NB4 (cell line): ENCODE data around the gene TMEM44.

ENCODE experiments used
- POLR2A ChIP-seq: IDR thresholded peaks from 2 replicates; pipeline ENCODE4 v1.6.1; 2011; ENCODE audit warnings: mild to moderate bottlenecking; ENCODE audit not compliant: insufficient read length; ENCODE audit errors: extremely low read depth
- TF ChIP-seq, protein P1 (sequence below): IDR thresholded peaks from one replicate; pipeline ENCODE4 v1.5.1; 2012; ENCODE audit warnings: low read depth, low read length
- TF ChIP-seq, protein P2 (sequence below): IDR thresholded peaks from 2 replicates; pipeline ENCODE4 v1.6.1; 2011; ENCODE audit warnings: low read depth, low read length

DNA sequence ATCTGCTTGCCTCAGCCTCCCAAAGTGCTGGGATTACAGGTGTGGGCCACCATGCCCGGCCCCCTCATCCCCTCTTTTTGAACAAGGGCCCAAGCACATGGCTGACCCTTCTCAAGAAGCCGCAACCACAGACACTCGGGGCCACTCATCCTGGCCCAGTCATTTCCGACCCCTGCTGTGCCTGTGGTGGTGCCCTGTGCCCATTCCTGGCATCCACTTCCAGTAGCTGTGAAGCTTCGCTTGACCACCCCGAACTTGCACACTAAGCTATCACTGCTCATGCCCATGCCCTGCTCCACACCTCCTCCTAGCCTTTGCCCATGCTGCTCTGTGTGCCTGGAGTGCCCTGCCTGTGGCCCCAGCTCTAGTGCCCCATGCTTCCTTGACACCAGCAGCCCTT is 8.3 kb downstream of the TMEM44 start:
- TF ChIP-seq, protein P1, sequence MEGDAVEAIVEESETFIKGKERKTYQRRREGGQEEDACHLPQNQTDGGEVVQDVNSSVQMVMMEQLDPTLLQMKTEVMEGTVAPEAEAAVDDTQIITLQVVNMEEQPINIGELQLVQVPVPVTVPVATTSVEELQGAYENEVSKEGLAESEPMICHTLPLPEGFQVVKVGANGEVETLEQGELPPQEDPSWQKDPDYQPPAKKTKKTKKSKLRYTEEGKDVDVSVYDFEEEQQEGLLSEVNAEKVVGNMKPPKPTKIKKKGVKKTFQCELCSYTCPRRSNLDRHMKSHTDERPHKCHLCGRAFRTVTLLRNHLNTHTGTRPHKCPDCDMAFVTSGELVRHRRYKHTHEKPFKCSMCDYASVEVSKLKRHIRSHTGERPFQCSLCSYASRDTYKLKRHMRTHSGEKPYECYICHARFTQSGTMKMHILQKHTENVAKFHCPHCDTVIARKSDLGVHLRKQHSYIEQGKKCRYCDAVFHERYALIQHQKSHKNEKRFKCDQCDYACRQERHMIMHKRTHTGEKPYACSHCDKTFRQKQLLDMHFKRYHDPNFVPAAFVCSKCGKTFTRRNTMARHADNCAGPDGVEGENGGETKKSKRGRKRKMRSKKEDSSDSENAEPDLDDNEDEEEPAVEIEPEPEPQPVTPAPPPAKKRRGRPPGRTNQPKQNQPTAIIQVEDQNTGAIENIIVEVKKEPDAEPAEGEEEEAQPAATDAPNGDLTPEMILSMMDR = no peak
- no peak for TF ChIP-seq POLR2A
- TF ChIP-seq, protein P2, sequence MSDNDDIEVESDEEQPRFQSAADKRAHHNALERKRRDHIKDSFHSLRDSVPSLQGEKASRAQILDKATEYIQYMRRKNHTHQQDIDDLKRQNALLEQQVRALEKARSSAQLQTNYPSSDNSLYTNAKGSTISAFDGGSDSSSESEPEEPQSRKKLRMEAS = no peak
